ENCODE measurements around the gene ZNF496.

GRCh38 chr1:247286134-247286670, 45.5 kb downstream of the ZNF496 start:
- TF ChIP-seq POLR2AphosphoS5 (IDR thresholded peaks at IDR 0.05; ENCODE audit: low read depth, low read length) (no peak), CTCF (IDR thresholded peaks at IDR 0.05) (no peak)
- TF ChIP-seq, protein P1, sequence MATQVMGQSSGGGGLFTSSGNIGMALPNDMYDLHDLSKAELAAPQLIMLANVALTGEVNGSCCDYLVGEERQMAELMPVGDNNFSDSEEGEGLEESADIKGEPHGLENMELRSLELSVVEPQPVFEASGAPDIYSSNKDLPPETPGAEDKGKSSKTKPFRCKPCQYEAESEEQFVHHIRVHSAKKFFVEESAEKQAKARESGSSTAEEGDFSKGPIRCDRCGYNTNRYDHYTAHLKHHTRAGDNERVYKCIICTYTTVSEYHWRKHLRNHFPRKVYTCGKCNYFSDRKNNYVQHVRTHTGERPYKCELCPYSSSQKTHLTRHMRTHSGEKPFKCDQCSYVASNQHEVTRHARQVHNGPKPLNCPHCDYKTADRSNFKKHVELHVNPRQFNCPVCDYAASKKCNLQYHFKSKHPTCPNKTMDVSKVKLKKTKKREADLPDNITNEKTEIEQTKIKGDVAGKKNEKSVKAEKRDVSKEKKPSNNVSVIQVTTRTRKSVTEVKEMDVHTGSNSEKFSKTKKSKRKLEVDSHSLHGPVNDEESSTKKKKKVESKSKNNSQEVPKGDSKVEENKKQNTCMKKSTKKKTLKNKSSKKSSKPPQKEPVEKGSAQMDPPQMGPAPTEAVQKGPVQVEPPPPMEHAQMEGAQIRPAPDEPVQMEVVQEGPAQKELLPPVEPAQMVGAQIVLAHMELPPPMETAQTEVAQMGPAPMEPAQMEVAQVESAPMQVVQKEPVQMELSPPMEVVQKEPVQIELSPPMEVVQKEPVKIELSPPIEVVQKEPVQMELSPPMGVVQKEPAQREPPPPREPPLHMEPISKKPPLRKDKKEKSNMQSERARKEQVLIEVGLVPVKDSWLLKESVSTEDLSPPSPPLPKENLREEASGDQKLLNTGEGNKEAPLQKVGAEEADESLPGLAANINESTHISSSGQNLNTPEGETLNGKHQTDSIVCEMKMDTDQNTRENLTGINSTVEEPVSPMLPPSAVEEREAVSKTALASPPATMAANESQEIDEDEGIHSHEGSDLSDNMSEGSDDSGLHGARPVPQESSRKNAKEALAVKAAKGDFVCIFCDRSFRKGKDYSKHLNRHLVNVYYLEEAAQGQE (IDR thresholded peaks at IDR 0.05; ENCODE audit: insufficient read depth in 1 of 2, low read depth in 2 of 2, low read length in 1 of 2): no peak
